HepG2 (cell line): Measurements from ENCODE around the gene PDGFB. TPM values are rescaled to one million over a fixed set of nuclear protein-coding genes. Genes with fewer than 3 reads are reported as not detected.

ENCODE experiments used
- CBX5 ChIP-seq: sonication (generic); formaldehyde crosslinking; IDR thresholded peaks from 2 replicates; pipeline ENCODE4 v1.4.0; 2020; ENCODE audit warnings: missing genetic modification reagents, borderline replicate concordance
- CENPT ChIP-seq: sonication (generic); formaldehyde crosslinking; IDR thresholded peaks from 2 replicates; pipeline ENCODE4 v1.8.0; 2022; ENCODE audit warnings: low read depth, mild to moderate bottlenecking, moderate library complexity, missing genetic modification reagents
- ELF1 ChIP-seq: sonication (generic); formaldehyde crosslinking; IDR thresholded peaks from 2 replicates; pipeline ENCODE4 v1.4.0; 2020; ENCODE audit warnings: missing genetic modification reagents
- ESRRA ChIP-seq: sonication (generic); formaldehyde crosslinking; IDR thresholded peaks from 2 replicates; pipeline ENCODE4 v1.5.1; 2020; ENCODE audit warnings: mild to moderate bottlenecking, low read depth, missing genetic modification reagents
- FOSL2 ChIP-seq: sonication (generic); formaldehyde crosslinking; IDR thresholded peaks from 2 replicates; pipeline ENCODE4 v1.4.0; 2020; ENCODE audit warnings: missing genetic modification reagents
- HCFC1 ChIP-seq: fragments of 150-350 bp; IDR thresholded peaks from 2 replicates; pipeline ENCODE4 v1.6.1; 2014; ENCODE audit warnings: low read depth, low read length
- HDAC1 ChIP-seq: sonication (generic); formaldehyde crosslinking; IDR thresholded peaks from 2 replicates; pipeline ENCODE4 v1.5.1; 2020; ENCODE audit warnings: mild to moderate bottlenecking, missing genetic modification reagents
- HOXA5 ChIP-seq: sonication (generic); formaldehyde crosslinking; IDR thresholded peaks from 2 replicates; pipeline ENCODE4 v1.4.0; 2020; ENCODE audit warnings: missing genetic modification reagents
- MED13 ChIP-seq: sonication (generic); formaldehyde crosslinking; IDR thresholded peaks from 2 replicates; pipeline ENCODE4 v1.5.0; 2020; ENCODE audit warnings: missing genetic modification reagents
- NFYC ChIP-seq: IDR thresholded peaks from 2 replicates; pipeline ENCODE4 v1.6.1; 2016; ENCODE audit warnings: missing genetic modification reagents, missing compliant biosample characterization
- ONECUT2 ChIP-seq: sonication (generic); formaldehyde crosslinking; IDR thresholded peaks from 2 replicates; pipeline ENCODE4 v1.4.0; 2020; ENCODE audit warnings: missing genetic modification reagents
- RARA ChIP-seq: IDR thresholded peaks from 2 replicates; pipeline ENCODE4 v1.6.1; 2016; ENCODE audit warnings: missing genetic modification reagents, missing compliant biosample characterization
- REL ChIP-seq: sonication (generic); formaldehyde crosslinking; conservative IDR thresholded peaks from 2 replicates; pipeline ENCODE4 v1.8.0; 2022; ENCODE audit warnings: mild to moderate bottlenecking, missing genetic modification reagents, moderate library complexity
- RELA ChIP-seq: sonication (generic); formaldehyde crosslinking; IDR thresholded peaks from 2 replicates; pipeline ENCODE4 v1.4.0; 2020; ENCODE audit warnings: missing genetic modification reagents
- YY1 ChIP-seq: IDR thresholded peaks from 2 replicates; pipeline ENCODE4 v1.6.1; 2011; ENCODE audit warnings: low read length, low read depth, moderate library complexity, mild to moderate bottlenecking; ENCODE audit not compliant: insufficient read depth, insufficient replicate concordance
- ZNF143 ChIP-seq: sonication (generic); formaldehyde crosslinking; IDR thresholded peaks from 2 replicates; pipeline ENCODE4 v1.4.0; 2020; ENCODE audit warnings: missing genetic modification reagents
- ZNF180 ChIP-seq: sonication (generic); formaldehyde crosslinking; IDR thresholded peaks from 2 replicates; pipeline ENCODE4 v1.4.0; 2020; ENCODE audit warnings: low read depth, missing genetic modification reagents, borderline replicate concordance
- ZNF260 ChIP-seq: sonication (generic); formaldehyde crosslinking; IDR thresholded peaks from 2 replicates; pipeline ENCODE4 v1.4.0; 2020; ENCODE audit warnings: missing genetic modification reagents, low read depth, mild to moderate bottlenecking, borderline replicate concordance
- ZNF468 ChIP-seq: sonication (generic); formaldehyde crosslinking; IDR thresholded peaks from 2 replicates; pipeline ENCODE4 v1.8.0; 2022; ENCODE audit warnings: mild to moderate bottlenecking, moderate library complexity, missing genetic modification reagents
- ZNF841 ChIP-seq: sonication (generic); formaldehyde crosslinking; IDR thresholded peaks from 2 replicates; pipeline ENCODE4 v1.8.1; 2023; ENCODE audit warnings: missing genetic modification reagents, borderline replicate concordance
- ZNF878 ChIP-seq: sonication (generic); formaldehyde crosslinking; IDR thresholded peaks from 2 replicates; pipeline ENCODE4 v1.8.1; 2023; ENCODE audit warnings: mild to moderate bottlenecking, missing genetic modification reagents, moderate library complexity
- polyA plus RNA-seq, 8 experiments: library from polyadenylated mRNA; depleted of rRNA in 3 of 8; stranded (reverse) in 7 of 8; unstranded in 1 of 8; fragments of >200 nt; fragmentation: Illumina TruSeq in 4 of 8; extraction: Trizol in 4 of 8; gene quantifications; 2 replicates each; pipeline versions ENCODE4 v1.2.1 to v1.2.3, GENCODE V29; 2011 to 2016; ENCODE audit warnings: low read depth in 4 of 8, missing spikeins in 1 of 8, mixed read lengths in 1 of 8; ENCODE audit not compliant: insufficient read depth in 1 of 8
- total RNA-seq, 5 experiments: library from RNA; depleted of rRNA; stranded (reverse); fragments of >200 nt; fragmentation: Illumina TruSeq; extraction: Trizol; gene quantifications; 2 replicates each; pipeline ENCODE4 v1.2.3, GENCODE V29; 2016; ENCODE audit warnings: low read depth in 1 of 5
- TF ChIP-seq, protein P1 (sequence below): sonication (generic); formaldehyde crosslinking; IDR thresholded peaks from 2 replicates; pipeline ENCODE4 v1.5.0; 2020; ENCODE audit warnings: mild to moderate bottlenecking, missing genetic modification reagents, borderline replicate concordance
- TF ChIP-seq, protein P2 (sequence below): sonication (generic); formaldehyde crosslinking; IDR thresholded peaks from 2 replicates; pipeline ENCODE4 v1.9.0; 2021; ENCODE audit warnings: missing genetic modification reagents, borderline replicate concordance
- TF ChIP-seq, protein P3 (sequence below): sonication (generic); formaldehyde crosslinking; IDR thresholded peaks from 2 replicates; pipeline ENCODE4 v1.4.0; 2020; ENCODE audit warnings: missing genetic modification reagents, borderline replicate concordance
- TF ChIP-seq, protein P4 (sequence below): IDR thresholded peaks from 2 replicates; pipeline ENCODE4 v1.6.1; 2016; ENCODE audit warnings: control low read depth

Gene PDGFB
- total and polyA plus RNA-seq, 2 of the 13 experiments (the other 11 are each of a cell fraction or from before 2014, with no cell fraction given): 1.4 to 10.1 TPM

DNA sequence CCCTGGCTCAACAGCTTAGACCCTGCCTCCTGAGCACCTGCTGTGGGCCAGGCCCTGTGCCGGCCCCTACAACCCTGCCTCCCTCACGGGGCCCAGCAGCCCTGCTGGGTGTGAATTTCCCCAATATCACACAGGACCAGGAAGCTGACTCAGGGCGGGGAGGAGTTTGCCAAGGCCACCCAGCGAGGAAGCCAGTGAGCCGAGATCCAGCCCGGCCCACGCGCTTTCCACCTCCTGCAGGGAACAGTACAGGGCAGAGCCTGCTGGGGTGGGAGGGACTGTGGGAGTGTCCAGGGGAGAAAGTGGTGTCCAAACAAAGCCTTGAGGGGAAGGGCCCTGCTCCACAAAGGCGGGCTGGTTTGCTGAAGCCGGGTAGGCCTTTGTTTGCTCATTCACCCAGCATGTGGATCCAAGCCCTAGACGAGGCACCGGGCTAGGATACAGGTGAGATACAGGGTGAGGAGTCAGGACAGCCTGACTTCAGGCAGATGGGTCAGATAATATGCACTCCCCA, 47.8 kb upstream of the PDGFB start (continued):
- TF ChIP-seq CBX5 (CRISPR knock-in tag): peak; percentile 47; the same call in 1 of the 2 replicates
- no peak for TF ChIP-seq ZNF878
- peak; percentile 42; the same call in 1 of the 2 replicates for TF ChIP-seq ELF1 (CRISPR knock-in tag)
- TF ChIP-seq MED13 (CRISPR knock-in tag): no peak
- TF ChIP-seq ZNF468 (CRISPR knock-in tag): no peak
- TF ChIP-seq ZNF260 (CRISPR knock-in tag): no peak
- TF ChIP-seq, protein P1, sequence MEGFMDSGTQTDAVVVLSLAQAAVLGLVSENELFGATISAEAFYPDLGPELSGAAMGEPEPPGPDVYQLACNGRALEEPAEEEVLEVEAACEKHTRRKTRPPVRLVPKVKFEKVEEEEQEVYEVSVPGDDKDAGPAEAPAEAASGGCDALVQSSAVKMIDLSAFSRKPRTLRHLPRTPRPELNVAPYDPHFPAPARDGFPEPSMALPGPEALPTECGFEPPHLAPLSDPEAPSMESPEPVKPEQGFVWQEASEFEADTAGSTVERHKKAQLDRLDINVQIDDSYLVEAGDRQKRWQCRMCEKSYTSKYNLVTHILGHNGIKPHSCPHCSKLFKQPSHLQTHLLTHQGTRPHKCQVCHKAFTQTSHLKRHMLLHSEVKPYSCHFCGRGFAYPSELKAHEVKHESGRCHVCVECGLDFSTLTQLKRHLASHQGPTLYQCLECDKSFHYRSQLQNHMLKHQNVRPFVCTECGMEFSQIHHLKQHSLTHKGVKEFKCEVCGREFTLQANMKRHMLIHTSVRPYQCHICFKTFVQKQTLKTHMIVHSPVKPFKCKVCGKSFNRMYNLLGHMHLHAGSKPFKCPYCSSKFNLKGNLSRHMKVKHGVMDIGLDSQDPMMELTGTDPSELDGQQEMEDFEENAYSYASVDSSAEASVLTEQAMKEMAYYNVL (CRISPR knock-in tag): peak; percentile 23; the same call in 1 of the 2 replicates
- TF ChIP-seq, protein P2, sequence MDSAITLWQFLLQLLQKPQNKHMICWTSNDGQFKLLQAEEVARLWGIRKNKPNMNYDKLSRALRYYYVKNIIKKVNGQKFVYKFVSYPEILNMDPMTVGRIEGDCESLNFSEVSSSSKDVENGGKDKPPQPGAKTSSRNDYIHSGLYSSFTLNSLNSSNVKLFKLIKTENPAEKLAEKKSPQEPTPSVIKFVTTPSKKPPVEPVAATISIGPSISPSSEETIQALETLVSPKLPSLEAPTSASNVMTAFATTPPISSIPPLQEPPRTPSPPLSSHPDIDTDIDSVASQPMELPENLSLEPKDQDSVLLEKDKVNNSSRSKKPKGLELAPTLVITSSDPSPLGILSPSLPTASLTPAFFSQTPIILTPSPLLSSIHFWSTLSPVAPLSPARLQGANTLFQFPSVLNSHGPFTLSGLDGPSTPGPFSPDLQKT: no peak
- TF ChIP-seq RARA (CRISPR knock-in tag): peak; percentile 55
- TF ChIP-seq NFYC (CRISPR knock-in tag): 0 out of 2 replicates have a peak, but pooled peaks have one; percentile 38
- 0 out of 2 replicates have a peak, but pooled peaks have one; percentile 33 for TF ChIP-seq RELA (CRISPR knock-in tag)
- peak; percentile 59 for TF ChIP-seq ZNF143 (CRISPR knock-in tag)
- TF ChIP-seq, protein P3, sequence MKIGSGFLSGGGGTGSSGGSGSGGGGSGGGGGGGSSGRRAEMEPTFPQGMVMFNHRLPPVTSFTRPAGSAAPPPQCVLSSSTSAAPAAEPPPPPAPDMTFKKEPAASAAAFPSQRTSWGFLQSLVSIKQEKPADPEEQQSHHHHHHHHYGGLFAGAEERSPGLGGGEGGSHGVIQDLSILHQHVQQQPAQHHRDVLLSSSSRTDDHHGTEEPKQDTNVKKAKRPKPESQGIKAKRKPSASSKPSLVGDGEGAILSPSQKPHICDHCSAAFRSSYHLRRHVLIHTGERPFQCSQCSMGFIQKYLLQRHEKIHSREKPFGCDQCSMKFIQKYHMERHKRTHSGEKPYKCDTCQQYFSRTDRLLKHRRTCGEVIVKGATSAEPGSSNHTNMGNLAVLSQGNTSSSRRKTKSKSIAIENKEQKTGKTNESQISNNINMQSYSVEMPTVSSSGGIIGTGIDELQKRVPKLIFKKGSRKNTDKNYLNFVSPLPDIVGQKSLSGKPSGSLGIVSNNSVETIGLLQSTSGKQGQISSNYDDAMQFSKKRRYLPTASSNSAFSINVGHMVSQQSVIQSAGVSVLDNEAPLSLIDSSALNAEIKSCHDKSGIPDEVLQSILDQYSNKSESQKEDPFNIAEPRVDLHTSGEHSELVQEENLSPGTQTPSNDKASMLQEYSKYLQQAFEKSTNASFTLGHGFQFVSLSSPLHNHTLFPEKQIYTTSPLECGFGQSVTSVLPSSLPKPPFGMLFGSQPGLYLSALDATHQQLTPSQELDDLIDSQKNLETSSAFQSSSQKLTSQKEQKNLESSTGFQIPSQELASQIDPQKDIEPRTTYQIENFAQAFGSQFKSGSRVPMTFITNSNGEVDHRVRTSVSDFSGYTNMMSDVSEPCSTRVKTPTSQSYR: 0 out of 2 replicates have a peak, but pooled peaks have one; percentile 22
- TF ChIP-seq, protein P4, sequence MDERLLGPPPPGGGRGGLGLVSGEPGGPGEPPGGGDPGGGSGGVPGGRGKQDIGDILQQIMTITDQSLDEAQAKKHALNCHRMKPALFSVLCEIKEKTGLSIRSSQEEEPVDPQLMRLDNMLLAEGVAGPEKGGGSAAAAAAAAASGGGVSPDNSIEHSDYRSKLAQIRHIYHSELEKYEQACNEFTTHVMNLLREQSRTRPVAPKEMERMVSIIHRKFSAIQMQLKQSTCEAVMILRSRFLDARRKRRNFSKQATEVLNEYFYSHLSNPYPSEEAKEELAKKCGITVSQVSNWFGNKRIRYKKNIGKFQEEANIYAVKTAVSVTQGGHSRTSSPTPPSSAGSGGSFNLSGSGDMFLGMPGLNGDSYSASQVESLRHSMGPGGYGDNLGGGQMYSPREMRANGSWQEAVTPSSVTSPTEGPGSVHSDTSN (CRISPR knock-in tag): no peak
- no peak; the same call in 1 of the 2 replicates for TF ChIP-seq ESRRA (CRISPR knock-in tag)
- TF ChIP-seq ZNF180 (CRISPR knock-in tag): no peak
- no peak for TF ChIP-seq CENPT (CRISPR knock-in tag)
- TF ChIP-seq HOXA5: no peak
- TF ChIP-seq REL (CRISPR knock-in tag): no peak
- TF ChIP-seq HDAC1 (CRISPR knock-in tag): peak; percentile 72
- no peak for TF ChIP-seq HCFC1
- peak; percentile 83 for TF ChIP-seq FOSL2 (CRISPR knock-in tag)
- no peak for TF ChIP-seq ZNF841 (CRISPR knock-in tag)
- no peak for TF ChIP-seq ONECUT2 (CRISPR knock-in tag)
- no peak for TF ChIP-seq YY1
